ENCODE measurements around the gene TPPP.

The TPPP gene

DNA sequence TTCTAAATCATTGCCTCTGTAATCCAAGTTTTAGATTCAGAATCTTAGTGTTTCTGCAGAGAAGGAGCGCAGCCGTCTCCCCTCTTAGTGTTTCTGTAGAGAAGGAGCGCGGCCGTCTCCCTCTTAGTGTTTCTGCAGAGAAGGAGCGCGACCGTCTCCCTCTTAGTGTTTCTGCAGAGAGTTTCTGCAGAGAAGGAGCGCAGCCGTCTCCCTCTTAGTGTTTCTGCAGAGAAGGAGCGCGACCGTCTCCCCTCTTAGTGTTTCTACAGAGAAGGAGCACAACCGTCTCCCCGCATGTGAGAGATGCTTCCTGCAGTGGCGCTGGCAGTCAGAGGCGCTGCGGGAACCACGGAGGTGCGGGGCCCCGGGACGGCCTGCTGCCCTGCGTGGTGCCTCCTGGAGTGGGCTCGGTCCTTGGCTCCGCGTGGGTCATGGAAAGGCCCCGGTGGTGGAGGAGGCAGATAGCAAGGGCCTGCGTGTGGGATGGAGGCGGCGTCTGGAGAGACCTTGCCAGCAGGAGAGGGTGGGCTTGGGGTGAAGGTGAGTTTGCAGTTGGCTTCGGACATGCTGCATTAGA, 70.1 kb downstream of the TPPP start:
- DNase-seq: no peak

DNA sequence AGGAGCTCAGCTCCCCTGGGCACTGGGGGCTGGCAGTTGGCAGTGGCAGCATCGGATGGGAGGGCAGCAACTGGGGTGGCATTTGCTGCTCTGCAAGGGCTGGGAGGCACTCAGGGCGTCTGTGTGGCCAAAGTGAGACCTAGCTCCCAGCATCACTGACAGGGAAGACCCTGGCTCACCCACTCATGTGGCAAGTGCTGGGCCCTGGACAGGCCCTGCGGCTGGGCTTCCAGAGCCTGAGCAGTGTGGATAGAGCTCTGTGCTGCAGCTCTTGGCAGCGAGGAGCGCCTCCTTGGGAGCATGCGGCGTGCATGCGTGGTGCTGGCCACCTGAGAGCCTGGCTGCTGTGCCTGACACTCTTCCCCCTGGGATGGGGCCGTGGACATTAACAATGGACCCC, 70.8 kb downstream of the TPPP start:
- no peak for DNase-seq

DNA sequence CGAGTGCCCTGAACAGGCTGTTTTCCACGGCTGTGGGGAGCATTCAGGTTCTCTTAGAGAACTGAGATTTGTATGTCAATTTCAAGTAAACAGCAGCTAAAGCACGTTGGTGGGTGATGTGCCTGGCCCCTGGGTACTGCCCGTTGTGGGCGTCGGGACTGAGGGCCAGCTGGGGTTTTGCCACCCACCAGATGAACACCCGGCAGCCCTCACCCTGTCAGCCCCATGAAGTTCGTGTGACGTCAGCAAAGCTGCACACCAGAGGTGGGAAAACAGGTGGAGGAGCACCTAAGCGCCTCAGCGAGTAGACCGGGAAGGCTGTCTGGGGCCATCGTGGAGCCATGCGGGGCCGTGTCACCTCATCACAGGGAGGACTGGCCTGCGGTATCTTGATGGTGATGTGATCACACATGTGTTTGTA, 71.8 kb downstream of the TPPP start:
- DNase-seq: no peak

DNA sequence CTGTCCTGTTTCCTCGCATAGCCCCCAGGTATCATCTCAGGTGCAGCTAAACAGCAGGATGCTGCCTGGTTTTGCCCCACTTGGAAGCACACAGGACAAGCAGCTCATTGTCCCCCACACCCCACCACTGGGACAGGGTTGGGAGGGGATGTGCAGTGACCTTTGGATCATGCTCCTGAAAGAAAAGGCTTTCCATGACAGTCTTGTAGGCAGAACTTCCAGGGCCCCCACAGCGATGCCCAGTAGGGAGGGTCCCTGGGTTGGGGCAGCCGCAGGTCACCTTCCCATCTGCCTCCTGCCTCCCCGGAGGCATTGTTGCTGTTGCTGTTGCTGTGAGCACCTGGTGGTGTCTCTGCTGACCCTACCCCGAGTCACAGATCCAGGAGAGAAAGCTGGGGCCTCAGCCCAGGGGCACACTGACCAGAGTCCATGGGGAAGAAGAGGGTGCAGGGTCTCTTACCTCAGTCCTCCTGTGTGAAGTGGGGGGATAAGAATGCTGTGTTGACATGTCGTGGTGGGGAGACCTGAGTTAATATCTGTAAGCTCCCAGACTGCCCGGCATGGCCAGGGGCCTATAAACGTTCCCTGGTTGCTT, 72.5 kb downstream of the TPPP start:
- DNase-seq: no peak

DNA sequence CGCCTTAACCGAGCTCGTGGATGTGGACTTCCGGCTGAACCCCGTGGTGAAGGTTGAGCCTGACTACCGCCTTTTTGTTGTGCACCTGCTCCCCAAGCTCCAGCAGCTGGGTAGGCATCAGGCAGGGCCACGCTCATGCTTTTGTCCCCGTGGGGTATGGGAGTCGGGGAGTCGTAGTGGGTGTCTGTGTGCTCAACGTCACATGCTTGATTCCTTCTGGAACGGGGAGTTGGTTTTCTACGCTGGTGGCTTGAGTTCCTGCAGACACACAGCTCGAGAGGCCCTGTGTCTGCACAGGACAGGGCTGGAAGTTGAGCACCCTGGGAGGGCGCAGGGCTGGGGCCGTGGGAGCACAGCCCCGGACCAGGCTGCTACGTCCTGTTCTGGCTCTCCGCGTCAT, 73.0 kb downstream of the TPPP start:
- no peak for DNase-seq

DNA sequence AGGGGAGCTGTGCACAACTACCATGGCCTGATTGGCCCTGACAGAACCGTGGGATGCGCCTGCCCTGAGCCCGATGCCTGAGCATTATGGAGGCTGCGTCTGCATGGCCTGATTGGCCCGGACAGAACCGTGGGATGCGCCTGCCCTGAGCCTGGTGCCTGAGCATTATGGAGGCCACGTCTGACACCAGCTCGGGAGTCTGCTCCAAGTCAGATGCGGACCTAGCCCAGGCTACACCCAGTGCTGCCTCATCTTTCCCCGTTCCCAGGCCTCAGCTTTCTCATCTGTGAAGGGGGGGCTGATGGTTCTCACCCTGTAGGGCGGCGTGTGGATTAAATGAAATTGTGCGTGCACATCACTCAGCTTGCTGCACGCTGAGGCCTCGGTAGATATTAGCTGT, 73.7 kb downstream of the TPPP start:
- no peak for DNase-seq

DNA sequence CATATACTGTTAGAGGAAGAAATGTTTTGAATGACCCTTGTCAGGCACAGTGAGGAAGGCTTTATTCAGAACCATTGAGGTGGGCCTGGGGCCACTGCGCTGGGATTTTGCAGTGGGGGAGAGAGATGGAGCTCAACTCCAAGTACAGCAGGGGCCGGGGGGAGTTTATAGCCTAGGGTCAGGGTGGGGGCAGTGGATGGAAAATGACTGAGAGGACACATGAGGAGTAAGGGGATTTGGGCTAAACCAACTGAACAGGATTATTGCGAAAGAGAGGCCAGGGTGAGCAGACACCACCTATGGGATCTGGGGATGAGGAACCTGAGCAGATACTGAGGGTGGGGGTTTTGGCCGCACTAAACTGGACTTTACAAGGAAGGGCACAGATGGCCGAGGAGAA, 74.7 kb downstream of the TPPP start:
- no peak for DNase-seq

DNA sequence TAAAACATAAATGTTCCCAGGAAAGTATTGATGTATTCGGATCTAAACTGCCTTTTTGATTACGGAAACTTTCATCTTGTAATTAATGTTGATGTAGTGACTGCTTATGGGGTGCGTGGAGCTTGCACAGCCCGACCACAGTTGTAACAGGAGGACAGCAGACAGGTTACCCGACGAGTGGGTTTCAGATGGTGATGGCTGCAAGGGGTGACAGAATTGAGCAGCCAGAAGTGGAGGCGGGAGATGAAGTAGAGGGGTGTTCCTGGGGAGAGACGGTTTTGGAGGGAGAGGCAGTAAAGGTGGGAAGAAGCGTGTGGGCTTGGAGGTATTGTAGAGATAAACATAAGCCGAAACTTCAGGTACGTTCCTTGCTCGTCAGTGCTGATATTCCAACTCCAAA, 75.3 kb downstream of the TPPP start:
- DNase-seq: no peak

DNA sequence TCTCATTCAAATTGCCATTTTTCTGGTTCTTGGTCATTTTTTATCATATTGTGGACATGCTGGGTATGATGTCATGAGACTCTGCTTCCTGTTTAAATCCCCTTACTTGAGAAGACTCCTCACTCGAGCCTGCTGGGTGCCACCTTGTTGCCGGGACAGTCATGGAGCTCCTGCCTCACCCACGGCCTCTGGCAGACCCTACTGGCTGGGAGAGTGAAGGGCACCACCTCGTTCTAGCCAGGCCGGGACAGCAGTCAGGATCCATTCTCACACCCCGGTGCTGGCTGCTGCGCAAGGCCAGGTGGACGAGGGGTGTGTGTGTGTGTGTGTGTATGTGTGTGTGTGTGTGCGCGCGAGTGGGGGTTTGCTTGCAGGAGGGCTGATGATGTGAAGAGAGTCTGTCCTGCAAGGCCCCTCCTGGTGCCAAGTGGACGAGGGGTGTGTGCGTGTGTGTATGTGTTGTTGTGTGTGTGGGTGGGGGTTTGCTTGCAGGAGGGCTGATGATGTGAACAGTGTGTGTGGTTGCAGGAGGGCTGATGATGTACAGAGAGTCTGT, 76.6 kb downstream of the TPPP start:
- DNase-seq: no peak

DNA sequence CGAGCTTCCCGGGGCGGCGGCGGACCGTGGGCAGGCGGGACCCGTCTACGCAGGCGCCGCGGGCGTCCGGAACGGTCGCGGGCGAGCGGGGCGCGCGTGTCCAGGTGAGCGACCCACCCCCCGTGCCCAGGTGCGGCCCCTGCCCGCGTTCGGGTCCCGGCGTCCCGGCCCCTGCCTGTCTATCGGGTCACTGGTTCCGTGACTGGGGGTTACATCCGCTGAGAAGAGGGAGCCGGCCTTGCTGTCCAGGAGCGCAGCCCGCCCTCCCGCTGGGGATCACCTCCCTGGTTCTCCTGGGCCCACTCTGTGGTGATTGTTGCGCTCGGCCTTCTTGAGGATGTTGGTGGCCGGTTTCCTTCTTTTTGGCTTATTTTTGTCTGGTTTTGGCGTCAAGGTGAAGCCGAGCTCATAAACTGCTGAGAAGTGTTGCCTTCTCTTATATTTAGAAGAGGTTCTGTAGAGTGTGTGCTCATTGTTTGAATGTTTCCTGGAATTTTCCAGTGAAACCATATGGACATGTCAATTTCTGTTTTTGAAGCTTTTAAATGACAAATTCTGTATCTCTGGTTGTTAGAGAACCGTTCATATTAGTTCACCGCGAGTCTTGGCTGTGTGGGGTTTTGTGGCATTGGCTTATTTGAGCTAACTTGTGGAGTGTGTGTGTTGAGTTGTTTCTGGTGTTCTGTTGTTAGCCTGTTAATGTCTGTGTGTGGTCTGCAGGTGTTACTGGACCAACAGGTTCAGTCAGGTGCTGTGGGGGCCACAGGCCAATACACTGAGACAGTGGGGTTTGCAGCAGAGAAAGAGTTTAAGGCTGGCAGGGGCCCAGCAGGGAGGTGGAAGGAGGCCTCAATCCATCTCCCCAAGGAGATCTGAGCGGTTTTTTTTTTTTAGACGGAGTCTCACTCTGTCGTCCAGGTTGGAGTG, 80.4 kb downstream of the TPPP start:
- peak; percentile 47 for DNase-seq

DNA sequence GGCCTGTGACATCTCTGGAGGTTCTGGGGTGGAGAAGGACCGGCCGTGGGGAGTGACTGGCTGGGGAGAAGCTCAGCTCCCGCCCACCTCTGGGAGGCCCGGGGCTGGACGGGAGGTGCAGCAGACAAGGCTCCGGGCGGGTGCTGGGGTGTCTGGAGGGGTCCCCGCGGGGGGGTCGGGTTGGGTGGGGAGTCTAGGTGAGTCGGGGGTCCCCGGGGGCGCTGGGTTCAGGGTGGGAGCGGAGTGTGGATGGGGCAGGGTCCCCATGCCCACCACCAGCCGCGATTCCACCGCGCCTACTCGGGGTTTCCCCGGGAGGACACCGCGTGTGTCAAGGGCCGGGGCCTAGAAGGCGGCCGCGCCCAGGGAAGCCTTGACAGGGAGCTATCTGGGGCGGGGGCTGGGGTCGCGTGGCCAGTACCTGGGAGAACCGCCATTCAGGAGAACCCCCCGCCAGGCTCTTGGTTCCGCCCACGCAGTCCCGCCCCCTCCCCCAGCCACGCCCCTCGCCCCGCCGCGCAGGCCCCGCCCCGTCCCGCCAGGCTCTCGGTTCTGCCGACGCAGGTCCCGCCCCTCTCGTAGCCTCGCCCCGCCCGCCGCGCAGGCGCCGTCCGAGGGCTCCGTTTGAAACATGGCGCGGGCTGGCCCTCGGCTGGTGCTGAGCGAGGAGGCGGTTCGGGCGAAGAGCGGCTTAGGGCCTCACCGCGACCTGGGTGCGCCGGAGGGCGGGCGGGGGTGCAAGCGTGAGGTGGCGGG, 81.2 kb downstream of the TPPP start, which contains the start of gene CEP72:
Gene CEP72 (plus strand): TSS at position 610 of the 756 bp plus-strand sequence. CDS start 22 bp downstream, at position 632.
- peak; percentile 97 for DNase-seq

DNA sequence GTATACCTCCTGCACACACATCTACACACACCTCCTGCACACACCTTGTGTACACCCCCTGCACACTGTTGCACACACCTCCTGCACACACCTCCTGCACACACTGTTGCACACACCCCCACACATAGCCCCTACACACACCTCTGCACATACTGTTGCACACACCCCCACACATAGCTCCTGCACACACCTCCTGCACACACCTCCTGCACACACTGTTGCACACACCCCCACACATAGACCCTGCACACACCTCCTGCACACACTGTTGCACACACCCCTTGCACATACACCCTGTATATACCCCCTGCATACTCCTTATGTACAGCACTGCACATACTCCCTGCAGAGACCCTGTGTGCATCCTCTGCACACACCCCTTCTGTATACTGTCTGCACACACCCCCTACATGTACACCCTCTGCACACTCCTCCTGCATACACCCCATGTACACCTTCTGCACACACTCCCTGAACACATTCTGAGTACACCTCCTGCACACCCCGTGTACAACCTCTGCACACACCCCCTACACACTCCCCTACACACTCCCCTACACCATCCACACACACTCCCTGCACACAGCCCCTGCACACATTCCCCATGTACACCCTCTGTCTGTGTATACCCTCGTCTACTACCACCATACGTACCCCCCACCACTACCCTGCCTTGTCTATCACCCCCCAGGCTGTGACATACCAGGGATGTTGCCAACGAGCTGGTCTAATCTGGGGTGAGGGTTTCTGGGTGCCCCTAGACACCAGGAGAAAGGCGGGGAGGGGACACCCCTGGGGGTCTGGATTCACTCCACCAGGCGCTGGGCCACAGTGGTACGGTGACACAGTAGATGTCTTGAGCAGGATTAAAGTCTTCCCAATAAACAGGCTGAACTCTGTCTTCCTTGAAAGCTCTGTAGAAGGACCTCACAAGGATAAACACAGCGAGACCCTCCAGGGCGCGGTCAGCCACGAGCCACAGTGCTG, 82.1 kb downstream of the TPPP start:
- DNase-seq: no peak

DNA sequence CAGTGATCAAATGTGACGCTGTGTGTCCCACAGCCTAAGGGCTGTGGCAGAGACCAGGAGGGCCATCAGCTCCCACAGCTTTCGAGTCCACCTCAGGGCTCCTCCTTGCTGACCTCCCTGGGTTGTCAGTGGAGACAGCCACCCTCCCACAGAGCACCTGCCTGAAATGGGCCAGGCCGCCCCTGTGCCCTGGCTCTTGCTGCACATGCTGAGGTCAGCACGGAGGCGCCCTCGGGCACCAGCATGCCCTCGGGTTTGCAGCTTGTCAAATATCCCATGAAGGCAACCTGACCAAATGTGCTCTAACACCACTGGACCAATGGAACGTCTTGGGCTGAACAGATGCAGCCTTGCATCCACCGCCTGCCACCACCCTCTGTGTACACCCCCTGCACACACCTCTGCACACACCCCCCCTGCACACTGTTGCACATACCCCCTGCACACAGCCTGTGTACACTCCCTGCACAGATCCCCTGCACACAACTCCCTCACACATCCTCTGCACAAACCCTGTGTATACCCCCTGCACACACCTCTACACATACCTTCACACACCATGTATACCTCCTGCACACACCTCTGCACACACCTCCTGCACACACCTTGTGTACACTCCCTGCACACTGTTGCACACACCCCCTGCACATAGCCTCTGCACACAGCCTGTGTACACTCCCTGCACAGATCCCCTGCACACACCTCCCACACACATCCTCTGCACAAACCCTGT, 83.0 kb downstream of the TPPP start:
- no peak for DNase-seq
